Hepatocyte (in vitro differentiated cells): ENCODE measurements around the gene JAKMIP1. TPM values are rescaled to one million over a fixed set of nuclear protein-coding genes. Genes with fewer than 3 reads are reported as not detected.

Experiments
- DNase-seq: peaks from one replicate; pipeline ENCODE4 v3.0.0-alpha.2; 2016; ENCODE audit warnings: low spot score
- H2AFZ ChIP-seq: fragments of 200-600 bp; sonication (generic); 2 replicates; pipeline ENCODE4 v1.6.0; 2016; ENCODE audit warnings: antibody characterized with exemption, mild to moderate bottlenecking
- H3K27ac ChIP-seq: fragments of 200-600 bp; sonication (generic); 2 replicates; pipeline ENCODE4 v1.5.1; 2016; ENCODE audit warnings: mild to moderate bottlenecking
- H3K27me3 ChIP-seq: fragments of 200-600 bp; sonication (generic); 2 replicates; pipeline ENCODE4 v1.6.1; 2016
- H3K36me3 ChIP-seq: fragments of 200-600 bp; sonication (generic); replicated peaks from 2 replicates; pipeline ENCODE4 v1.5.1; 2016; ENCODE audit warnings: low read depth; ENCODE audit not compliant: insufficient read depth
- H3K4me1 ChIP-seq: fragments of 200-600 bp; sonication (generic); 2 replicates; pipeline ENCODE4 v1.5.1; 2016; ENCODE audit warnings: mild to moderate bottlenecking, moderate library complexity; ENCODE audit not compliant: insufficient read depth
- H3K4me2 ChIP-seq: fragments of 200-600 bp; sonication (generic); 2 replicates; pipeline ENCODE4 v1.6.0; 2016
- H3K4me3 ChIP-seq: fragments of 200-600 bp; sonication (generic); 2 replicates; pipeline ENCODE4 v1.5.1; 2016; ENCODE audit warnings: mild to moderate bottlenecking
- H3K79me2 ChIP-seq: fragments of 200-600 bp; sonication (generic); 2 replicates; pipeline ENCODE4 v1.6.0; 2017; ENCODE audit warnings: mild to moderate bottlenecking
- H3K9me2 ChIP-seq: fragments of 200-600 bp; sonication (generic); replicated peaks from 2 replicates; pipeline ENCODE4 v1.6.0; 2017; ENCODE audit warnings: mild to moderate bottlenecking; ENCODE audit not compliant: insufficient read depth
- H3K9me3 ChIP-seq: fragments of 200-600 bp; sonication (generic); 2 replicates; pipeline ENCODE4 v1.5.1; 2016; ENCODE audit warnings: low read depth, mild to moderate bottlenecking
- H4K20me1 ChIP-seq: fragments of 200-600 bp; sonication (generic); 2 replicates; pipeline ENCODE4 v1.6.0; 2016; ENCODE audit warnings: mild to moderate bottlenecking; ENCODE audit not compliant: insufficient read depth, poor library complexity, severe bottlenecking
- EZH2 ChIP-seq: fragments of 200-600 bp; sonication (generic); IDR thresholded peaks from 2 replicates; pipeline ENCODE4 v1.6.1; 2016; ENCODE audit warnings: antibody characterized with exemption, mild to moderate bottlenecking, borderline replicate concordance
- EZH2phosphoT487 ChIP-seq: fragments of 200-600 bp; sonication (generic); IDR thresholded peaks from one replicate; pipeline ENCODE4 v1.6.1; 2018; ENCODE audit warnings: antibody characterized with exemption, mild to moderate bottlenecking, low read depth, moderate library complexity; ENCODE audit not compliant: unreplicated experiment, severe bottlenecking
- WGBS: methylation state at CpG from one replicate; pipeline ENCODE4 v1.1.6; 2016; ENCODE audit warnings: low lambda C conversion rate; ENCODE audit errors: missing lambda C conversion rate; 5-methylcytosine and 5-hydroxymethylcytosine counted together
- polyA plus RNA-seq: library from polyadenylated mRNA; unstranded; fragments of >200 nt; fragmentation: Nextera tagmentation; extraction: Ambion mirVana; gene quantifications from 2 replicates; pipeline ENCODE4 v1.2.1, GENCODE V29; 2016
- total RNA-seq: library from RNA; depleted of rRNA; stranded (reverse); fragments of >200 nt; gene quantifications from 2 replicates; pipeline ENCODE4 v1.2.3, GENCODE V29; 2014
- TF ChIP-seq, protein P1 (sequence below): fragments of 200-600 bp; sonication (generic); IDR thresholded peaks from 2 replicates; pipeline ENCODE4 v1.5.1; 2016; ENCODE audit warnings: antibody characterized with exemption, mild to moderate bottlenecking; ENCODE audit not compliant: poor library complexity

Gene JAKMIP1
- total and polyA plus RNA-seq, 2 experiments from 2014 or later = not detected

DNA sequence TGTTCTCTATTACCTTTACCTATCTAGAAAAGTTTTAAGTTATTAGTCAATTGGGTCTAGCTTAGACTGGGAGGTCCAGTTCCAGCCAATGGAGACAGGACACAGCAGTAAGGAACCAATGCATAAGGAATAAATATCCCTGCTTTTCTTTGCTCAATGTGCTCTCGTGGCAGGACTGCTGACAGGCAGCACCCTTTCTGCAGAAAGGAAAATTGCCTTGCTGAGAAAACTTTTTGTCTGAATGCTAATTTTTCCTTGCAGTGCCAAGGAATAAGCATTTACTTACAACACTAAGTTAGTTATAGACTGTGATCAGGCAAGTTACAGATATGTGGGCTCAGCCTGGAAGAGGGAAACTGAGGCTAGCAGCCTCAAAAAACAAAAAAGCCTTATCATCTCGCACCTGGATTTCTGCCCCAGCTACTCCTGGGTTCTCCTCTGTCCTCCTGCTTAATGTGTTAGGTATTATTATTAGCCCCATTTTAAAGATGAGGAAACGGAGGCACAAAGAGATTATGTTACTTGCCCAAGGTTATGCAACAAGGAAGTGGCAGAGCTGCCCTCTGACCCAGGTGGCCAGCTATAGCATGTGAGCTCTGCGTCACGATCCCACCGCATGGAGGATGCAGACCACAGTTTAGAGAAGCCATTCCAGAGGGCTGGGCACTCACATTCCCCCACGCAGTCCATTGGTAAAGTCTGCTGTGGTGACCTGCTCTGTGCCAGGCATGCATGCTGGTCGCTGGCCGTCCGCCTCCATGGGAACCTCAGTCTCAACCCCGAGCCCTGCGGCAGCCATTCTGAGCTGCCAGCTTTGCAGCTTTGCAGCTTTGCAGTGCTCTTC lies 141.6 kb downstream of the JAKMIP1 start:
- H3K4me1 ChIP-seq = no peaks in the 10 kb centered on the region
- peak overlapping the region; percentile 59 for H3K27ac ChIP-seq
- H3K36me3 ChIP-seq = no peaks in the 10 kb centered on the region
- WGBS = 94% methylated on average over 12 of the region's 12 CpGs
- no peak overlapping the region for H3K4me2 ChIP-seq
- no peaks in the 10 kb centered on the region for H3K9me3 ChIP-seq
- no peak overlapping the region for H3K4me3 ChIP-seq
- H3K27me3 ChIP-seq = no peaks in the 10 kb centered on the region
- H2AFZ ChIP-seq = no peak overlapping the region
- H3K9me2 ChIP-seq = no peaks in the 10 kb centered on the region
- DNase-seq = no peak
- H4K20me1 ChIP-seq = no peaks in the 10 kb centered on the region
- TF ChIP-seq EZH2 (no peak), EZH2phosphoT487 (no peak)
- TF ChIP-seq, protein P1, sequence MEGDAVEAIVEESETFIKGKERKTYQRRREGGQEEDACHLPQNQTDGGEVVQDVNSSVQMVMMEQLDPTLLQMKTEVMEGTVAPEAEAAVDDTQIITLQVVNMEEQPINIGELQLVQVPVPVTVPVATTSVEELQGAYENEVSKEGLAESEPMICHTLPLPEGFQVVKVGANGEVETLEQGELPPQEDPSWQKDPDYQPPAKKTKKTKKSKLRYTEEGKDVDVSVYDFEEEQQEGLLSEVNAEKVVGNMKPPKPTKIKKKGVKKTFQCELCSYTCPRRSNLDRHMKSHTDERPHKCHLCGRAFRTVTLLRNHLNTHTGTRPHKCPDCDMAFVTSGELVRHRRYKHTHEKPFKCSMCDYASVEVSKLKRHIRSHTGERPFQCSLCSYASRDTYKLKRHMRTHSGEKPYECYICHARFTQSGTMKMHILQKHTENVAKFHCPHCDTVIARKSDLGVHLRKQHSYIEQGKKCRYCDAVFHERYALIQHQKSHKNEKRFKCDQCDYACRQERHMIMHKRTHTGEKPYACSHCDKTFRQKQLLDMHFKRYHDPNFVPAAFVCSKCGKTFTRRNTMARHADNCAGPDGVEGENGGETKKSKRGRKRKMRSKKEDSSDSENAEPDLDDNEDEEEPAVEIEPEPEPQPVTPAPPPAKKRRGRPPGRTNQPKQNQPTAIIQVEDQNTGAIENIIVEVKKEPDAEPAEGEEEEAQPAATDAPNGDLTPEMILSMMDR = no peak
- H3K79me2 ChIP-seq = no peaks in the 10 kb centered on the region

DNA sequence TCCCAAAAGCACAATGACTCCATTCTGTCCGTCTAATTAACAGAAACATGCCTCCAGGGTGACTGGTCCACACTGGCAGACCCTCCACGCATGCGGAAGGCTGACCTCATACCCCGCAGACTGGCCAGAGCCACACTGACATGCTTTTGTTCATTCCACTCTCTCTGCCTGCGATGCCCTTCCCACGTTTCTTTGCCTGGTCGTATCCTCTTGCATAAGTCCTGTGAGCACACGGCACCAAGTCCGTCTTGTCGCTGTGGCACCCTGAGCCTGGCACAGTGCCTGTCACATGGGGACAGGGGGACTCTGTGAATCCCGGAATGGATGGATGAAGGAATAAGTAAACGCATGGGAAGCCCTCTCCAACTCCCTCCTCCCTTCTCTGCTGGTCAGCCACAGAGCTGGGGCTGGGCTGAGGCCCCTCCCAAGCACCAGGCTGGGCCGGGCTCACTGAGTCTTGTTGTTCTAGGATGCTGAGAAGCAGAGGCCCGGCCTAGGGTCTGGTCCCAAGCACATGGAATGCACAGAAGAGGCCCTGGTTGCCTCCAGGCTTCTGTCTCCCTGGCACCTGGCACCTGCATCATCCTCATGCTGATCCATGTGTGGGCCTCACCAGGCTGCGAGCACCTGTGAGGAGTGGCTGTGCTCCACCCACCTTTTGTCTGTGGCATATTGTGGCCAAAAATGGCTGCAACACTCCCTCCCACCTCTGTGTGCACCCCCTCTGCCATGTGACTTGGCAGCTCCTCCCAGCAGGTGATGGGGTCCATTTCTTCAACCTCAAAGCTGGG lies 143.2 kb downstream of the JAKMIP1 start:
- Histone ChIP-seq H3K27me3 (no peaks in the 10 kb centered on the region), H3K79me2 (no peaks in the 10 kb centered on the region), H3K9me3 (no peaks in the 10 kb centered on the region), H3K36me3 (no peaks in the 10 kb centered on the region), H2AFZ (no peak overlapping the region), H3K4me2 (no peak overlapping the region), H4K20me1 (no peaks in the 10 kb centered on the region), H3K4me1 (no peaks in the 10 kb centered on the region), H3K27ac (peak overlapping the region; percentile 59), H3K4me3 (no peak overlapping the region), H3K9me2 (no peaks in the 10 kb centered on the region)
- no peak for DNase-seq
- WGBS = 81% methylated on average over 15 of the region's 15 CpGs
- TF ChIP-seq EZH2 = no peak

DNA sequence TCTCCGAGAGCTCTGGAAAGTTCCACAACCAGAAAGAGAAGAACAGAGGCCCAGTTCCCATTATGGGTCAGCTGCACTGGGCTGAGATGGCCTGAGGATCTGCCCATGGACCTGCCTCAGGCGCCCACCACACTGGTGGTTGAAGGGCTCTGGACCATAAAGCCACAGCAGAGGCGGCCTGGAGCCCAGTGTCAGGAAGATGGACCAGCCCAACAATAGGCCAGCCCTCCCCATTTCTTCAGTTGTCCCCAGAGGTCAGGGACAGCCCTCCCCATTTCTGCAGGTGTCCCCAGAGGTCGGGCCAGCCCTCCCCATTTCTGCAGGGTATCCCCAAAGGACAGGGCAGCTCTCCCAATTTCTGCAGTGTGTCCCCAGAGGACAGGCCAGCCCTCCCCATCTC lies 144.9 kb downstream of the JAKMIP1 start:
- H3K4me1 ChIP-seq = no peaks in the 10 kb centered on the region
- H3K27ac ChIP-seq = no peak overlapping the region
- DNase-seq = no peak
- no peaks in the 10 kb centered on the region for H3K9me3 ChIP-seq
- no peak overlapping the region for H3K4me2 ChIP-seq
- H3K27me3 ChIP-seq = no peaks in the 10 kb centered on the region
- H3K9me2 ChIP-seq = no peaks in the 10 kb centered on the region
- 83% methylated on average over 4 of the region's 4 CpGs for WGBS
- no peak overlapping the region for H2AFZ ChIP-seq
- TF ChIP-seq EZH2phosphoT487 = no peak
- TF ChIP-seq, protein P1 = no peak
- TF ChIP-seq EZH2 = no peak
- H3K79me2 ChIP-seq = no peaks in the 10 kb centered on the region
- no peak overlapping the region for H3K4me3 ChIP-seq
- no peaks in the 10 kb centered on the region for H3K36me3 ChIP-seq
- no peaks in the 10 kb centered on the region for H4K20me1 ChIP-seq

DNA sequence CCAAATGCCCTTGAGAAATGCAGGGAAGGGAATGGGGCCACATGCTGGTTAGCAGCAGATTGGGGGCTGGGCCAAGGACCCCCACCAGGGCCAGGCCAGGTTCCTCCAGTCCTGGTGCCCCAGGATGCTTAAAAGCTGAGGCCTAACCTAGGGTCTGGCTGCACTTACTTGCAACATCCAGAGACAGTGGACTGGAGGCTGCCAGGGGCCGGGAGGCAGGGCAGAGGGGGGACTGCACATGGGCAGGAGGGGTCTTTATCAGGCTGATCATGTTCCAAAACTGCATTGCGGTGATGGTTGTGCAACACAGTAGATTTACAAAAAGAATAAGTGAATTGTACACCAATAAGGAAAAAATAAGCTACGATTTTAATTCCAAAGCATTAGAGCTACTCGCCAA lies 145.3 kb downstream of the JAKMIP1 start:
- no peak overlapping the region for H3K27ac ChIP-seq
- H3K9me2 ChIP-seq = no peaks in the 10 kb centered on the region
- no peaks in the 10 kb centered on the region for H3K27me3 ChIP-seq
- H3K9me3 ChIP-seq = no peaks in the 10 kb centered on the region
- WGBS = 97% methylated on average over 4 of the region's 4 CpGs
- H3K4me1 ChIP-seq = no peaks in the 10 kb centered on the region
- no peak for TF ChIP-seq EZH2
- no peak for TF ChIP-seq EZH2phosphoT487
- TF ChIP-seq, protein P1 = no peak
- no peak for DNase-seq
- no peaks in the 10 kb centered on the region for H3K36me3 ChIP-seq
- H3K4me3 ChIP-seq = no peak overlapping the region
- H4K20me1 ChIP-seq = no peaks in the 10 kb centered on the region
- H3K79me2 ChIP-seq = no peaks in the 10 kb centered on the region
- no peak overlapping the region for H2AFZ ChIP-seq
- H3K4me2 ChIP-seq = no peak overlapping the region
